Smooth muscle cell (in vitro differentiated cells): ENCODE results near the gene SLITRK1. TPM values are rescaled to one million over a fixed set of nuclear protein-coding genes. Genes with fewer than 3 reads are reported as not detected.

Experiments
- DNase-seq: peaks from one replicate; lab custom pipeline; 2025; ENCODE audit not compliant: unreplicated experiment; lab: John Stamatoyannopoulos, UW
- H2AFZ ChIP-seq: fragments of 200-600 bp; sonication (generic); 2 replicates; pipeline ENCODE4 v1.6.0; 2016; ENCODE audit warnings: antibody characterized with exemption, low read depth, mild to moderate bottlenecking
- H3F3A ChIP-seq: fragments of 200-600 bp; sonication (generic); 2 replicates; pipeline ENCODE4 v1.6.0; 2017; ENCODE audit warnings: antibody characterized with exemption, low read depth
- H3K27ac ChIP-seq: fragments of 200-600 bp; sonication (generic); 2 replicates; pipeline ENCODE4 v1.5.1; 2016; ENCODE audit warnings: low read depth, mild to moderate bottlenecking
- H3K27me3 ChIP-seq: fragments of 200-600 bp; sonication (generic); 2 replicates; pipeline ENCODE4 v1.6.1; 2016; ENCODE audit warnings: low read depth, mild to moderate bottlenecking
- H3K36me3 ChIP-seq: fragments of 200-600 bp; sonication (generic); 2 replicates; pipeline ENCODE4 v1.5.1; 2016; ENCODE audit warnings: low read depth
- H3K4me1 ChIP-seq: fragments of 200-600 bp; sonication (generic); 2 replicates; pipeline ENCODE4 v1.5.1; 2016; ENCODE audit warnings: low read depth
- H3K4me2 ChIP-seq: fragments of 200-600 bp; sonication (generic); 2 replicates; pipeline ENCODE4 v1.6.0; 2016; ENCODE audit warnings: mild to moderate bottlenecking
- H3K4me3 ChIP-seq: fragments of 200-600 bp; sonication (generic); 2 replicates; pipeline ENCODE4 v1.5.1; 2016; ENCODE audit warnings: mild to moderate bottlenecking
- H3K79me2 ChIP-seq: fragments of 200-600 bp; sonication (generic); 2 replicates; pipeline ENCODE4 v1.6.0; 2016; ENCODE audit warnings: low read depth, mild to moderate bottlenecking
- H3K9ac ChIP-seq: fragments of 200-600 bp; sonication (generic); 2 replicates; pipeline ENCODE4 v1.6.0; 2016; ENCODE audit warnings: low read depth
- H3K9me3 ChIP-seq: fragments of 200-600 bp; sonication (generic); replicated peaks from 2 replicates; pipeline ENCODE4 v1.5.1; 2016; ENCODE audit warnings: low read depth
- H4K20me1 ChIP-seq: fragments of 200-600 bp; sonication (generic); 2 replicates; pipeline ENCODE4 v1.6.0; 2016; ENCODE audit warnings: low read depth
- CTCF ChIP-seq: fragments of 200-600 bp; sonication (generic); IDR thresholded peaks from 2 replicates; pipeline ENCODE4 v1.5.1; 2017; ENCODE audit warnings: borderline replicate concordance, mild to moderate bottlenecking, antibody characterized with exemption; ENCODE audit not compliant: insufficient read depth, poor library complexity, severe bottlenecking
- WGBS: methylation state at CpG from one replicate; pipeline ENCODE4 v1.1.7; 2016; ENCODE audit warnings: low lambda C conversion rate; 5-methylcytosine and 5-hydroxymethylcytosine counted together
- polyA plus RNA-seq: library from polyadenylated mRNA; unstranded; fragments of >200 nt; fragmentation: Nextera tagmentation; extraction: Ambion mirVana; gene quantifications from 2 replicates; pipeline ENCODE4 v1.2.1, GENCODE V29; 2016
- total RNA-seq: library from RNA; depleted of rRNA; stranded (reverse); fragments of >200 nt; gene quantifications from 2 replicates; pipeline ENCODE4 v1.2.3, GENCODE V29; 2014

The SLITRK1 gene
- total and polyA plus RNA-seq, 2 experiments from 2014 or later = not detected

DNA sequence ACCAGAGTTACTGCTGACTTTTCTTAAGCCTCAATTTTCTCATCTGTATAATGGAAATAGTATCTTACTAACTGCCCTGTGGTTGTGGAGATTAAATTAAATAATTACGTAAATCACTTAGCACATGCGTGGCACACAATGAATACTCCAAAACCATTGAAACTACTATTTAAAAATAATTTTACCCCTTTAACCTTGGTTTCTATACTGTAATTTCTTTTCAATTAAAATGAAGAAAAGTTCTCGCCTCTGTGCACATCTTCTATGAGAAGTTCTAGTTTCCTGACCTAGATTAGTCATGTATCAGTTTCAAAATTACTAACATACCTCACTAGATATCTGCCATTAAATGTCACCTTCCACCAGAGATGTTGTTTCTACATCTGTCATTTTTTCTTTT is 5.7 kb downstream of the SLITRK1 start:
- no peaks in the 10 kb centered on the region for H3K36me3 ChIP-seq
- 95% methylated on average over 3 of the region's 3 CpGs for WGBS

GRCh38 chr13:83867708-83868107 is 14.6 kb downstream of the SLITRK1 start:
- Histone ChIP-seq H2AFZ (no peak overlapping the region), H3K27me3 (no peaks in the 10 kb centered on the region), H3K36me3 (no peaks in the 10 kb centered on the region), H4K20me1 (no peaks in the 10 kb centered on the region), H3K9ac (no peak overlapping the region), H3K9me3 (no peaks in the 10 kb centered on the region), H3F3A (no peaks in the 10 kb centered on the region), H3K27ac (no peak overlapping the region), H3K4me1 (no peaks in the 10 kb centered on the region), H3K4me2 (no peak overlapping the region), H3K79me2 (no peaks in the 10 kb centered on the region), H3K4me3 (no peak overlapping the region)
- DNase-seq = no peak
- no peak for TF ChIP-seq CTCF

More for the DNA sequence above, 5.7 kb downstream of the SLITRK1 start:
- Histone ChIP-seq H4K20me1 (no peaks in the 10 kb centered on the region), H3K27ac (no peak overlapping the region), H3K79me2 (no peaks in the 10 kb centered on the region), H3K4me3 (no peak overlapping the region), H3K9me3 (no peaks in the 10 kb centered on the region), H3K4me2 (no peak overlapping the region), H3K27me3 (peaks cover 52% of the 10 kb centered on the region), H3F3A (no peaks in the 10 kb centered on the region), H2AFZ (no peak overlapping the region), H3K9ac (no peak overlapping the region), H3K4me1 (peaks cover 34% of the 10 kb centered on the region)
- DNase-seq = no peak
- no peak for TF ChIP-seq CTCF

- Histone ChIP-seq H3K4me3 (no peak overlapping the region), H4K20me1 (no peaks in the 10 kb centered on the region), H3K4me1 (no peaks in the 10 kb centered on the region), H3K36me3 (no peaks in the 10 kb centered on the region), H3K9ac (no peak overlapping the region), H3K9me3 (no peaks in the 10 kb centered on the region), H3K4me2 (no peak overlapping the region), H3K79me2 (no peaks in the 10 kb centered on the region), H2AFZ (no peak overlapping the region), H3K27me3 (no peaks in the 10 kb centered on the region), H3F3A (no peaks in the 10 kb centered on the region), H3K27ac (no peak overlapping the region)
- WGBS = 88% methylated on average over 5 of the region's 5 CpGs
- DNase-seq = no peak
- TF ChIP-seq CTCF = no peak
Observed at GRCh38 chr13:83865161-83866137, 16.8 kb downstream of the SLITRK1 start.
